DND-41 (cell line): ENCODE data around the gene PHC2.
A peak's percentile ranks its signal among the peaks of the same experiment; 100 is the strongest.

Experiments used
- ATAC-seq: fragments of 200-7000 bp; cut with Tn5 transposase; 3 replicates; pipeline ENCODE4 v1.9.1; 2021; ENCODE audit warnings: low read depth; ENCODE audit not compliant: insufficient read depth
- DNase-seq: peaks from one replicate; pipeline ENCODE4 v3.0.0-alpha.2; 2020
- H2AFZ ChIP-seq: 2 replicates; pipeline ENCODE4 v1.6.0; 2012; ENCODE audit warnings: low read depth, low read length
- H3K27ac ChIP-seq: 2 replicates; pipeline ENCODE4 v1.5.1; 2012; ENCODE audit warnings: low read length, inconsistent platforms
- H3K27me3 ChIP-seq: fragments of 200-600 bp; sonication (generic); 2 replicates; pipeline ENCODE4 v1.6.0; 2012; ENCODE audit warnings: low read length, mild to moderate bottlenecking, inconsistent platforms; ENCODE audit not compliant: insufficient read depth, poor library complexity
- H3K36me3 ChIP-seq: 2 replicates; pipeline ENCODE4 v1.5.1; 2012; ENCODE audit warnings: low read length, inconsistent platforms; ENCODE audit not compliant: insufficient read depth
- H3K4me1 ChIP-seq: 2 replicates; pipeline ENCODE4 v1.5.1; 2012; ENCODE audit warnings: mild to moderate bottlenecking, low read length; ENCODE audit not compliant: insufficient read depth
- H3K4me2 ChIP-seq: 2 replicates; pipeline ENCODE4 v1.6.0; 2012; ENCODE audit warnings: mild to moderate bottlenecking, moderate library complexity, low read length, inconsistent platforms; ENCODE audit not compliant: insufficient read depth
- H3K4me3 ChIP-seq, 2 experiments: fragments of 200-600 bp in 1 of 2; shearing (Covaris generic) in 1 of 2; 2 replicates each; pipeline ENCODE4 v1.5.1; 2012 to 2016; ENCODE audit warnings: inconsistent platforms in 2 of 2, low read length in 2 of 2, mild to moderate bottlenecking in 2 of 2, low read depth in 1 of 2, moderate library complexity in 1 of 2
- H3K79me2 ChIP-seq: 2 replicates; pipeline ENCODE4 v1.6.0; 2012; ENCODE audit warnings: low read length, inconsistent platforms; ENCODE audit not compliant: insufficient read depth
- H3K9ac ChIP-seq: 2 replicates; pipeline ENCODE4 v1.6.0; 2012; ENCODE audit warnings: low read depth, mild to moderate bottlenecking, inconsistent platforms, low read length, moderate library complexity
- H3K9me3 ChIP-seq: 2 replicates; pipeline ENCODE4 v1.5.1; 2012; ENCODE audit warnings: low read length, moderate library complexity, mild to moderate bottlenecking, inconsistent platforms; ENCODE audit not compliant: insufficient read depth, severe bottlenecking
- H4K20me1 ChIP-seq: 2 replicates; pipeline ENCODE4 v1.6.0; 2012; ENCODE audit warnings: low read length; ENCODE audit not compliant: insufficient read depth
- CTCF ChIP-seq: IDR thresholded peaks from 2 replicates; pipeline ENCODE4 v1.5.1; 2012; ENCODE audit warnings: borderline replicate concordance, low read length, moderate library complexity, mild to moderate bottlenecking; ENCODE audit not compliant: poor library complexity, severe bottlenecking; ENCODE audit errors: extremely low read depth
- EZH2 ChIP-seq: IDR thresholded peaks from 3 replicates; pipeline ENCODE4 v1.6.1; 2012; ENCODE audit warnings: borderline replicate concordance, low read depth, mild to moderate bottlenecking, moderate library complexity, low read length, inconsistent platforms; ENCODE audit not compliant: severe bottlenecking

The PHC2 gene, protein sequence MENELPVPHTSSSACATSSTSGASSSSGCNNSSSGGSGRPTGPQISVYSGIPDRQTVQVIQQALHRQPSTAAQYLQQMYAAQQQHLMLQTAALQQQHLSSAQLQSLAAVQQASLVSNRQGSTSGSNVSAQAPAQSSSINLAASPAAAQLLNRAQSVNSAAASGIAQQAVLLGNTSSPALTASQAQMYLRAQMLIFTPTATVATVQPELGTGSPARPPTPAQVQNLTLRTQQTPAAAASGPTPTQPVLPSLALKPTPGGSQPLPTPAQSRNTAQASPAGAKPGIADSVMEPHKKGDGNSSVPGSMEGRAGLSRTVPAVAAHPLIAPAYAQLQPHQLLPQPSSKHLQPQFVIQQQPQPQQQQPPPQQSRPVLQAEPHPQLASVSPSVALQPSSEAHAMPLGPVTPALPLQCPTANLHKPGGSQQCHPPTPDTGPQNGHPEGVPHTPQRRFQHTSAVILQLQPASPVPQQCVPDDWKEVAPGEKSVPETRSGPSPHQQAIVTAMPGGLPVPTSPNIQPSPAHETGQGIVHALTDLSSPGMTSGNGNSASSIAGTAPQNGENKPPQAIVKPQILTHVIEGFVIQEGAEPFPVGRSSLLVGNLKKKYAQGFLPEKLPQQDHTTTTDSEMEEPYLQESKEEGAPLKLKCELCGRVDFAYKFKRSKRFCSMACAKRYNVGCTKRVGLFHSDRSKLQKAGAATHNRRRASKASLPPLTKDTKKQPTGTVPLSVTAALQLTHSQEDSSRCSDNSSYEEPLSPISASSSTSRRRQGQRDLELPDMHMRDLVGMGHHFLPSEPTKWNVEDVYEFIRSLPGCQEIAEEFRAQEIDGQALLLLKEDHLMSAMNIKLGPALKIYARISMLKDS

GRCh38 chr1:33430692-33431593 lies at the start of gene PHC2:
PHC2 (minus strand) TSS chr1:33431095; CDS start chr1:33375539, 55,556 bp downstream.
- H3K27me3 ChIP-seq = peaks cover 27% of the 10 kb centered on the region
- no peaks in the 10 kb centered on the region for H3K36me3 ChIP-seq
- no peaks in the 10 kb centered on the region for H3K4me1 ChIP-seq
- no peaks in the 10 kb centered on the region for H3K9me3 ChIP-seq
- H2AFZ ChIP-seq = no peak within 1 kb of the TSS
- ATAC-seq = no peak
- H4K20me1 ChIP-seq = no peaks in the 10 kb centered on the region
- no peaks in the 10 kb centered on the region for H3K79me2 ChIP-seq
- H3K27ac ChIP-seq = no peak within 1 kb of the TSS
- no peak for DNase-seq
- no peak within 1 kb of the TSS for H3K9ac ChIP-seq
- no peak for TF ChIP-seq EZH2
- TF ChIP-seq CTCF = no peak
- H3K4me3 ChIP-seq = no peak within 1 kb of the TSS
- H3K4me2 ChIP-seq = no peak within 1 kb of the TSS

DNA sequence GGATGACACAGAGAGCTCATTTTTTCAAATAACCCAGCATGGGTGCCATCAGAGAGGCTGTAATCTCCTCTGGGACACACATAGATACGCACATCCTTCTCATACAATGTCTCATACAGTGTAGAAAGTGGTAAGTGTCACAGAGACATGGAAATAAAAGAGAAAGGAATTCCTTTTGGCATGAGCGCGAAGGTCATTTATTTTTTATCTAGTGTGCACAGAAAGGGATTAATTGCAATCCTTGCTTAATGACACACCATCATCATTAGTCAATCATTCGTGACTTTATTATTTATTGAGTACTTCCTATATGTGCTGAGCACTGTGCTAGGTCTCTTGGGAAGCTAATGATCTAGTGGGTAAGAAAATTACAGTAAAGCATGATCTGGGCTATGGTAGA lies 46.6 kb upstream of the PHC2 start:
- no peak overlapping the region for H3K4me3 ChIP-seq
- H3K27ac ChIP-seq = no peak overlapping the region
- H3K79me2 ChIP-seq = peaks cover 8% of the 10 kb centered on the region; the same call in 1 of the 2 replicates
- no peaks in the 10 kb centered on the region for H4K20me1 ChIP-seq
- TF ChIP-seq CTCF (no peak), EZH2 (no peak)
- H3K4me1 ChIP-seq = peaks cover 13% of the 10 kb centered on the region
- ATAC-seq (no peak), DNase-seq (no peak)
- no peak overlapping the region for H3K4me2 ChIP-seq
- H3K27me3 ChIP-seq = no peaks in the 10 kb centered on the region
- H3K36me3 ChIP-seq = peaks cover 25% of the 10 kb centered on the region
- no peak overlapping the region for H3K9ac ChIP-seq
- no peaks in the 10 kb centered on the region for H3K9me3 ChIP-seq
- H2AFZ ChIP-seq = no peak overlapping the region

- DNase-seq (no peak), ATAC-seq (no peak)
- Histone ChIP-seq H3K27ac (no peak overlapping the region), H2AFZ (no peak overlapping the region), H3K4me3 (no peak overlapping the region), H3K4me2 (peak overlapping the region; percentile 90; the same call in 1 of the 2 replicates), H3K36me3 (peaks cover 1% of the 10 kb centered on the region; the same call in 1 of the 2 replicates), H3K9me3 (no peaks in the 10 kb centered on the region), H3K27me3 (no peaks in the 10 kb centered on the region), H4K20me1 (no peaks in the 10 kb centered on the region), H3K79me2 (peaks cover 8% of the 10 kb centered on the region; the same call in 1 of the 2 replicates), H3K9ac (no peak overlapping the region), H3K4me1 (peaks cover 33% of the 10 kb centered on the region)
- TF ChIP-seq EZH2 = no peak
- no peak for TF ChIP-seq CTCF
These were observed 43.0 kb upstream of the PHC2 start for GRCh38 chr1:33473900-33474299.
